AG04450 (cell line): ENCODE measurements around the gene CDCP2. TPM values are rescaled to one million over a fixed set of nuclear protein-coding genes. Genes with fewer than 3 reads are reported as not detected.

Source experiments
- CTCF ChIA-PET: fragments of 300-600, 350-600 bp; formaldehyde crosslinking; extraction: SDS; loops from one replicate; lab custom pipeline; 2022; ENCODE audit warnings: antibody characterized with exemption, inconsistent platforms; lab: Charles Lee
- POLR2A ChIA-PET: fragments of 350-600 bp; formaldehyde crosslinking; extraction: SDS; loops from one replicate; lab custom pipeline; 2021; ENCODE audit warnings: antibody characterized with exemption, inconsistent platforms; lab: Yijun Ruan, JAX
- DNase-seq: peaks from one replicate; pipeline ENCODE4 v3.0.0-alpha.2; 2011; ENCODE audit warnings: low read depth, low spot score
- H3K27ac ChIP-seq: one replicate; pipeline ENCODE4 v1.5.1; 2012; ENCODE audit warnings: low read depth, low read length, control low read depth
- H3K27me3 ChIP-seq: one replicate; pipeline ENCODE4 v1.6.0; 2012; ENCODE audit warnings: low read length; ENCODE audit not compliant: control insufficient read depth, insufficient read depth
- H3K4me3 ChIP-seq: 2 replicates; pipeline ENCODE4 v1.5.1; 2011; ENCODE audit warnings: mild to moderate bottlenecking, low read depth, low read length, control low read depth
- H3K9me3 ChIP-seq: 2 replicates; pipeline ENCODE4 v1.5.1; 2012; ENCODE audit warnings: low read length; ENCODE audit not compliant: control insufficient read depth, insufficient read depth
- CTCF ChIP-seq: IDR thresholded peaks from 2 replicates; pipeline ENCODE4 v1.5.1; 2011; ENCODE audit warnings: low read depth, low read length, control low read depth, inconsistent platforms
- polyA plus RNA-seq: library from polyadenylated mRNA; depleted of rRNA; stranded (reverse); fragments of >200 nt; gene quantifications from 2 replicates; pipeline ENCODE4 v1.2.3, GENCODE V29; 2011

The CDCP2 gene
- polyA plus RNA-seq, 1 experiment: not detected

- DNase-seq: no peak
- Histone ChIP-seq H3K4me3 (no peak overlapping the region), H3K27me3 (peaks cover 14% of the 10 kb centered on the region), H3K9me3 (peaks cover 6% of the 10 kb centered on the region), H3K27ac (no peak overlapping the region)
- ChIA-PET CTCF (interaction anchor here (6.5 kb wide), 1 partner anchor 365 kb away, joined by 35 read pairs; no protein-coding TSS in a partner anchor), POLR2A (no interaction called here)
- no peak for TF ChIP-seq CTCF
Observed at GRCh38 chr1:54124472-54124871, 28.3 kb downstream of the CDCP2 start.

- Histone ChIP-seq H3K4me3 (no peak overlapping the region), H3K9me3 (peaks cover 6% of the 10 kb centered on the region), H3K27me3 (peaks cover 11% of the 10 kb centered on the region), H3K27ac (no peak overlapping the region)
- no peak for TF ChIP-seq CTCF
- DNase-seq: no peak
- ChIA-PET POLR2A (interaction anchor here (0.6 to 1.0 kb wide), 2 partner anchors 77 to 422 kb away, joined by 4 to 9 read pairs; partner anchors contain the start of genes CYB5RL and MRPL37), CTCF (interaction anchor here (0.6 to 6.5 kb wide), 5 partner anchors 9 to 367 kb away, joined by 3 to 35 read pairs (median 5); no protein-coding TSS in a partner anchor)
Observed at GRCh38 chr1:54122992-54123391, 29.8 kb downstream of the CDCP2 start.

GRCh38 chr1:54122135-54122751 is 30.6 kb downstream of the CDCP2 start:
- no peak for TF ChIP-seq CTCF
- CTCF ChIA-PET: interaction anchor here (1.0 to 6.5 kb wide), 8 partner anchors 9 to 426 kb away, joined by 3 to 35 read pairs (median 6); partner anchors contain the start of gene ACOT11
- POLR2A ChIA-PET: interaction anchor here (0.6 to 1.1 kb wide), 2 partner anchors 11 to 423 kb away, joined by 3 to 9 read pairs; no protein-coding TSS in a partner anchor

GRCh38 chr1:54121482-54122134 is 31.2 kb downstream of the CDCP2 start:
- TF ChIP-seq CTCF: peak; percentile 78
- POLR2A ChIA-PET: interaction anchor here (0.6 to 1.1 kb wide), 2 partner anchors 11 to 367 kb away, joined by 3 to 4 read pairs; no protein-coding TSS in a partner anchor
- no peaks in the 10 kb centered on the region; the same call in 1 of the 2 replicates for H3K9me3 ChIP-seq
- peak overlapping the region; percentile 34; the same call in 1 of the 2 replicates for H3K4me3 ChIP-seq
- CTCF ChIA-PET: interaction anchor here (0.6 to 6.5 kb wide), 16 partner anchors 9 to 427 kb away, joined by 3 to 35 read pairs (median 4); partner anchors contain the start of gene ACOT11
- DNase-seq: peak; percentile 37
- H3K27me3 ChIP-seq: peaks cover 6% of the 10 kb centered on the region
- H3K27ac ChIP-seq: no peak overlapping the region

More at GRCh38 chr1:54122135-54122751, 30.6 kb downstream of the CDCP2 start:
- H3K4me3 ChIP-seq: no peak overlapping the region
- peak overlapping the region; percentile 2 for H3K27ac ChIP-seq
- peaks cover 6% of the 10 kb centered on the region for H3K27me3 ChIP-seq
- no peak for DNase-seq
- peaks cover 3% of the 10 kb centered on the region for H3K9me3 ChIP-seq
